Stimulated activated CD8-positive, alpha-beta memory T cell treated with anti-CD3 and anti-CD28 coated beads, Interleukin-2, amount 100 ng/mL, for 48 hours (primary cell): ENCODE data around the gene MORN5.

ENCODE experiments used
- DNase-seq, 2 donors: peaks; one replicate each; pipeline ENCODE4 v3.0.0-alpha.2; 2020; ENCODE audit warnings: low read depth in 2 of 2

Gene MORN5

DNA sequence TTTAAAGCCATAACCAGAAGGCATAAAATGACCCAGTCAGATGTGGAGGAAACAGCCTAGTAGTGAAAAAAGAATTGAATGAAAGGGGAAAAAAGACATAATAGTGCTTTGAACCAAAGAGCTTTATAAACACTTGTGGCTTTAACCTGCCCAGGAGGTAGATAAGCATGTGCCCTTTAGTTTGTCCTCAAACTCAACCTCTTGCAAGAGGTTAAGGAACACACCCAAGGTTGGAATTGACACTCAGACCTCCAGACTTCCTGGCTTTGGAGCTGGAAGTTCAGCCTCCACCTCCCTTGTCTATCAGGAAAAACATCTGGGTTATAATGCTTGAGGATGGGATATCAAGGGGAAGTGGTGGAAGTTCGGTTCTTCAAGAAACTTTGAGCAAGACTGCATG is 16.4 kb upstream of the MORN5 start:
- no peak for DNase-seq

DNA sequence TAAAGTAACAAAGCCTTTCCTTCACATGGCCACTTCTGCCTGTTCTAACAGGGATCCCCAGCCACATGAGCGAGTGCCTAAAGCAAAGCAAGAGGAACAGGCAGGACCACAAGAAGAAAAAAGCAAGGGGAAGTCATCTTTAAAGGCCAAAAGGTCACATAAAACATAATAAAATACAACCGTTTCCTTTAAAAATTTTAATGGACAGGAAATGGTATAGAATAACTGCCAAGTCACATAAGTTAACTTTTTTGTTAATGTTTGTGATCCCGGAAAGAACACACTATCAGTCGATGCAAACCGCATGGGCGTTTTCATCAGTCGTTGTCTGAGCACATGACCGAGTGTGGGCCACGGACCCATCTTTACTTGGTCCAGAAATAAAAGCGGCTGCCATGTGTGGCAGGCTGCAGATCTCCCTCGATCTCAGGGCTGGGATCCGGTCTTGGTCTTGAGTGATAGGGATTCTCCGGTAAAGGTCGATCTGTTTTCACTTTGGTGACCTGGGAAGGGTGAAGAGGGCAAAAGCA is 15.8 kb upstream of the MORN5 start:
- no peak for DNase-seq

DNA sequence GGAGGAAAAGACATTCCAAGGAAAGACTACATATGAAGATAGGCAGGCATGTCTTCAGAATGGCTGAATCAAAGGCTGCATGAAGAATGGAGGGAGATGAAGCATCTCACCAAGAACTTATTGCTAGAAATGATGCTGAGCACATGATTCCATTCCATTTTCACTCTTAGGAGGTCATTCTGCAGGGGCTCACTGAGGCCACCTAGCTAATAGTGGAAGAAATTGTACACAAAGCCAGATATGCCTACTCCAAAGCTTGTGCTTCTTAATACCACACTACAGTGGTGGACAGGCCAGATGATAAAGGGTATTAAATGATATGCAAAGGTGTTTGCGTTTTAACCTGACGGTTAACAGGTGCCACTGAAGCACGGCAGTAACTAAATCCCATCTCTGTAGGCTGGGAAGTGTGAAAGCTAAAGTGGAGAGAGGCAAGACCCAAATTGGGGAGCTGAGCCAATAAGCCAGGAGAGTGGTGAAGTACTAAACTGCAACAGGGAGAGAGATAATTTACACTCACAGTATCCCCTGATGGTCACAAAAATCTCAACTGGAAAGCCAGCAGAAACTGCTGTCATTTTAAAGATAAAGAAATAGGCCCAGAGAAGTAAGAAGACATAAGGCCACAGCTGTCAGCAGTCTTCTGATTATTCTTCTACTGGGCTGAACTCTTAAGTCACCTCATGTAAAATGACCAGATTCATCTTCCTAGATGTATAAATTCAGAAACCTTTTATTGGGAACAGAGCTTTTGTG is 14.7 kb upstream of the MORN5 start:
- DNase-seq: no peak

GRCh38 chr9:122145592-122145863 is 14.2 kb upstream of the MORN5 start:
- no peak for DNase-seq

- no peak for DNase-seq
These were observed 8.4 kb upstream of the MORN5 start for GRCh38 chr9:122151267-122151828.

- DNase-seq: no peak
These were observed 3.9 kb upstream of the MORN5 start for GRCh38 chr9:122155796-122156195.

DNA sequence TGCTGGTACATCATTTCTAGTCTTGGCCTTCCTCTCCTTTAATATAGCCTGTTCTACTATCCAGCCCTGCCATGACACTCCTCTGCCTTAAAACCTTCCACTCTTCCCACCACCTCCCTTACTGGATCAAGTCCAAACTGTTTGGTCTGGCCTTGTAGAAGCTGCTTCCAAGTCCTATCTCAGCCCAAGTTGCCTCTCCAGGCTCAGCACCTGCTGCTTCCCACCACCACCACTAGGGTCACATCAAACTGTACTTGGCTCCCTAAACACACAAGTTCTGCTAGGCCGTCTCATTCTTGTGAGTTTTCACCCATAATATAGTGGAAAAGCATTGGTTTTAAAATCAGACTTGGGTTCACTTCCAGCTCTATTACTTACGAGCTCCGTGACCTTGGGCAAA is 1.5 kb upstream of the MORN5 start:
- DNase-seq: peak in 1 of 2 donors; percentile 21

DNA sequence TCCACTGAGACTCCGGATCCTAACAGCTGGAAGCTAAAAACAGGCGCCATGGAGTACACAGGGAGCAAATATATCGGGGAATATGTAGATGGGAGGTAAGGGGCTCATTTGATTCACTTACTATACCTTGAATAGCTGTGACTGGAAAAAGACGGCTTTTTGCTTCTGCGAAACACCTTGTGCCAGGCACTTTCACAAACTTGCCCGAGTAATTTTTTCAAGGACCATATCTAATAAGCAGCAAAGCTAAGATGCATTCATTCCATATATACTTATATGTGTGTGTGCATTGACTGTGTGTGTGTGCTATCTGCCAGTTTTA is 178 bp downstream of the MORN5 start:
- DNase-seq: no peak

DNA sequence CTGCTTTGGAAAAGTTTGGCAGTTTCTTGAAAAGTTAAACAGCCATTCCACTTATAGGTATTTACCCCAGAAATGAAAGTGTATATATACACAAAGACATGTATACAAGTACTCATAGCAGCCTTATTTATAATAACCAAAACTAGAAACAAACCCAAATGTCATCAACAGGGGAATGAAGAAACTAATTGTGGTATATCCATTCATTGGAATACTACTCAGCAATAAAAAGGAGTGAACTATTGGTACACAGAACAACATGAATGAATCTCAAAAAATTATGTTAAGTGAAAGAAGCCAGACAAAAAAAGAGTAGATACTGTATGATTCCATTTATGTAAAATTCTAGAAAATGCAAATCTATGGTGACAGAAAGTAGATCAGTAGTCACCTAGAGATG is 2.7 kb downstream of the MORN5 start:
- DNase-seq: no peak

DNA sequence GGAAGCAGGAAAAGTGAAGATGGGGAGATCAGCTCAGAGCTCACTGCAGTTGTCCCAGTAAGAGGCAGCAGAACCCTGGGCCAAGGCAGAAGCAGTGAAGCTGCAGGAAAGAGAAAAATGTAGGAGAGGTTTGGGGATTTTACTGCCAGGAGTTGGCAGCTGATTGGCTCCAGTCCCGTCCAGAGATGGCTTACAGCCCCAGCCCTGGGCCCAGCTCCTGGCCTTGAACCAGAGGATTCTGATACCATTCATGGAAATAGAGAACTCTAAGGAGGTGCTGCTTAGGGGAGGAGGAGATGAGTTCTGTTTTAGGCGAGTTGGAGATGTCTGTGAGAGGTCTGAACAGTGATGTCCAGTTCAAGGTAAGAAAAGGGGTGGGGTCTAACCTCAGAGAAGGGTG is 4.6 kb downstream of the MORN5 start:
- no peak for DNase-seq

DNA sequence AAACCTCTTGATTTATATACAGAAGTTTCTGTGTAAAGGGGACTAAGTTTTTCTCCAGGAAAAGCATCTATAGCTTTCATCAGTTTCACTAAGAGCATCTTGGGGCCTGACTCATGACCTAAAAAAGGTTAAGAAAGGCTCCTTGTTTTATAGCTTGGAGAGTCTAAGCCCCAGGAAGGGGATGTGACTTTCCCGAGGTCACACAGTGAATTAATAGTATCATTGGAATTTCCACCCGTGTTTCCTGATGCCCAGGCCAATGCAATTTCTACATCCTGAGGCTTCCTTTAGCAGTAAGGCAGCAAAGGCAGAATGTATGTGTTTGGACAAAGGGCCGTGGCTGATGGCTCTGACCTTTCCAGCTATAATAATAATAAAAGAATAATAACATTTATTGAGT is 8.6 kb downstream of the MORN5 start:
- no peak for DNase-seq

GRCh38 chr9:122172131-122172530 is 12.4 kb downstream of the MORN5 start:
- DNase-seq: no peak

DNA sequence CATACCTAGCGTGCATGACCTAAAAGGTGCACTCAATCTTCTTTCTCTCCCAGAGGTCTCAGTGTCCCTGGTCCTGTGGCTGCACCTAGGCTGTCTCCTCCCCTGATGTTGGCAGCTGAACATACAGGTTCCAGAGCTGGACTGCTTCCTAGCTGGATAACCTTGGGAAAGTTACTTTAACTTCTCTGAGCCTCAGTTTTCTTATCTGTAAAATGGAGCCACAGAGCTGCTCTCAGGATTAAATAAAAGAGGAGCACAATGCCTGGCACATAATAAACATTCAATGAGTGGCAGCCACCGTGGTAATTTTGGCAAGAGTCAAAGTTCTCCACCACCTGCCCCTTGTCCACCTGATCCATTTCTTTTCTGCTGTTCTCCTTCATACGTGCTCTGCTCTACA is 14.0 kb downstream of the MORN5 start:
- DNase-seq: no peak

DNA sequence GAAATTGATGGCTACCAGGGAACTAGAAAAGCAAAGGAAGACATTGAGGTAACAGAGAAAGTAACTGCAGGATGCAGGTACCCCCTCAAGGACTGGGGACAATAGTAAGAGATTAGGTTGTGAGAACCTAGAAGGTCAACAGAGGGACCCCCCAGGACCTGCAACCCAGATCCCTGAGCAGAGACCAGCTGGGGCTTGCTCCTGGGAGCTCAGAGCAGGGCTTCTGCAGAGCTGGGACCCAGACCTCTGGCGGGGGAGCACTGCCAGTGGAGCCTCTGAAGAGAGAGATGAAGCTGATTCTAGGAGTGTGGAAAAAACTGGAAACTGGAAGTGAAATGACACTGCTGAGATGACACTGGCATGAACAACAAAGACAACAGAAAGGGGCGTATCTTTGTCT is 17.2 kb downstream of the MORN5 start:
- DNase-seq: no peak

- DNase-seq: no peak
These were observed 19.5 kb downstream of the MORN5 start for GRCh38 chr9:122179054-122179689.

- no peak for DNase-seq
These were observed 20.0 kb downstream of the MORN5 start for GRCh38 chr9:122179690-122180074.

GRCh38 chr9:122180633-122181032 is 20.9 kb downstream of the MORN5 start:
- no peak for DNase-seq

DNA sequence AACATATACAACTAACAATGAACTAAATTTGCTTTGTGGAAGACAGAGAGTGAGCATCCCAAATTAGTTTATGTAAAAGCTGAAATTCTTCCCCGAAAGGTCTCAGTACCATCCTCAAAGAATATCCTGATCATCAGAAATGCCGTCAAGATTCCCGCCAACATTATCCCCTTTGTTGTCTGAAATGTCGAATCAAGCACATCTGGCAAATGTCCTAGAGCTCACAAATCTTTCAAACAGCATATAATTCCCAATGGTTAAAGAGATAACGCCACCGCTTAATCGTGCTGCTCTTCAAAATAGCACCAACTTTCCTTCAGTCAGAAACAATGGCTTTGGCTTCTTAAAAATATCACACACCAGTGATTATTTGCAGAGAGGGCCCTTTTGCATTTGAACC is 23.8 kb downstream of the MORN5 start:
- DNase-seq: no peak

GRCh38 chr9:122184551-122184950 is 24.8 kb downstream of the MORN5 start:
- no peak for DNase-seq

GRCh38 chr9:122186301-122186700 is 26.6 kb downstream of the MORN5 start:
- DNase-seq: no peak

DNA sequence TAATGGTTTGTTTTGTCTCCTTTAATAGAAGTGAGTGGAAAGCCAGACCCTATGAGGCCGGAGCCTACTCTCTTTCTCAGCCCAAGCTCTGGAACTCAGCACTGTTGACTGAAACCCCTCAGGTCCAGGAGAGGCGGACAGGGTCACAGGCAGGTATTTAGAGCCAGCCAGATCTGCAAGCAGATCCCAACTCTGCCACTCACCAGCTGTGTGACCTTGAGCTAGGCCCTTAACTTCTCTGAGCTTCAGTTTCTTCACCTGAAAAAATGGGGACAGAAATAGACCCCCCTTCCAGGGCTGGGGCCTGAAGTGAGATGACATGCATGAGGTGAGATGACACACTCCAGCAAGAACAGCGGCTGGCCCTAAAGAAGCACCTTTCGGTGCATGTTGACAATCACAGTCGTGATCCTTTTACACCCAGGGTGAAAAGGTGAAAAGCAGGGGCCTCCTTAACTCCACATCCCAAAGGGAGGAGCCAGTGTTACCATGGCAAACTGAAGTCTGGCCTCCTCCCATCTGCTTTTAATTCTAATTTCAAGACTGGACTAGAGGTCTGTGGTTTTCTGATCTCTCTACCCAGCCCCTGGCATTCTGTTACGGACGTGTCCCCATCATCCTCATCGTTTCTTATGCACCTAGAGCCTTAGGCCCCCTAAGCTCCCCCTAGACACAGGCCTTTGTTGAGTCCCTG is 27.2 kb downstream of the MORN5 start:
- DNase-seq: no peak

DNA sequence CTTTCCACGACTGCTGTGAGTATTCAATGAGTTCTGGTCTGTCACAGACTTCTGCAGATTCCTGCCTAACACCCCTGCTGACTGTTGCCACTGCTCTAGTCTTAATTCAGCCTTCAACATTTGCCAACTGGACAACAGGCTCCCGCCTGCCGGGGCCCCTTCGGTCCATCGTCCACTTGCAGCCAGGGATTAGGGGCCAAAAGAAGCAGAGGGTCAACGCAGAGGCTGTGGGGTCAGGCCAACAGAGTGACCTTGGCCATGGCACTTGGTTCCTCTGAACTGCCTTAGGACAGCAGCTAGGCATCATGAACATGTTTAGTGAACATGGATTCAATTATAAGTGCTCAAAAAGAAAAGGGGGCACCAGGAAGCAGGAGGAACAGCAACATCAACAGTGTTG is 28.7 kb downstream of the MORN5 start:
- DNase-seq: no peak
